ENCODE measurements around the gene RTL5. TPM values are rescaled to one million over a fixed set of nuclear protein-coding genes. Genes with fewer than 3 reads are reported as not detected.
A peak's percentile ranks its signal among the peaks of the same experiment; 100 is the strongest.

The RTL5 gene
- total RNA-seq, 2 donors from 2014 or later, result 0.33 to 0.75 TPM

DNA sequence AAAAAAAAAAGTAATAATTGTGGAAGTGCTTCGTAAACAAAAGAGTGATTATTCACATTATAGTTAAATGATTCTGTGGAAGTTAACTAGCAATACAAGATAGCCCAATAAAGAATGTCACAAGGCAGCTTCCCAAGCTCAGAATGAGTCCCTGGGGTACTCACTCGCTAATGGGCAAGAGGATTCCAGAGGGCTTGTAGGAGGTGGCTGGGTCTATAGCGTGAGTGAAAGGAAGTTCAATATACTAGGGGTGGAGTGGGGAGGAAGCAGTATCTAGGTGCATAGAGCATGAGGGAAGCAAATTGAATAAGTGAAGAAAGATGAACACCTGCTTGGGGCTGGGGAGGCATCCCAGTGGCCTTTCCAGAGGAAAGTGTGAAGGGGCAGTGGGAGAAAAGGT is 42.5 kb downstream of the RTL5 start:
- H3K9me3 Mint-ChIP-seq, result no peaks in the 10 kb centered on the region
- peaks cover 0 to 5% of the 10 kb centered on the region in 2 donors for H3K4me1 Mint-ChIP-seq (ENCODE audit: low read depth in 2 of 2)
- peak overlapping the region in 1 of 2 donors; percentile 30 for H3K27ac Mint-ChIP-seq
- ATAC-seq (no peak), DNase-seq (ENCODE audit: low spot score) (no peak)
- H3K36me3 Mint-ChIP-seq, result no peaks in the 10 kb centered on the region
- H3K4me3 Mint-ChIP-seq, result no peak overlapping the region
- peaks cover 0 to 26% of the 10 kb centered on the region in 2 donors for H3K27me3 Mint-ChIP-seq

DNA sequence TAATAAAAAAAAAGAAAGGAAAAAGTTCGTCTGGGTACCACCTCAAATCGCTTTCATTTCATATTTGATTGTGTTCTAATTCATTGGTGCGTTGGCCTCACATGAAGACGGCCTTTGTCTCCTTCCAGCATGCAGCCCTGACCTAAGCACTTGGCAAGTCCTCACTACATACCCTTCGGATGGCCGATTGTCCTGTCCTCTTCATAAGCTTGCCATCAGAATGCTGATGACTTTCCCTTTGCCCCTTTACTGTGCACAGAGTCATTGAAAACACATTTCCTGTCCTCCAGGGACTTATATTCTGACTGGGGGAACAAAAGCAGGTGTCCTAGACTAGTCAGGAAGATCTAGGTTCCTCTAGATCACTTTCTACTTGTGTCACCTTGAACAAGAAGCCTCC is 43.0 kb downstream of the RTL5 start:
- Mint-ChIP-seq H3K36me3 (no peaks in the 10 kb centered on the region), H3K4me1 (ENCODE audit: low read depth in 2 of 2) (peaks cover 0 to 7% of the 10 kb centered on the region in 2 donors), H3K9me3 (no peaks in the 10 kb centered on the region), H3K4me3 (no peak overlapping the region), H3K27ac (no peak overlapping the region), H3K27me3 (peaks cover 0 to 31% of the 10 kb centered on the region in 2 donors)
- no peak for DNase-seq (ENCODE audit: low spot score)
- no peak for ATAC-seq

DNA sequence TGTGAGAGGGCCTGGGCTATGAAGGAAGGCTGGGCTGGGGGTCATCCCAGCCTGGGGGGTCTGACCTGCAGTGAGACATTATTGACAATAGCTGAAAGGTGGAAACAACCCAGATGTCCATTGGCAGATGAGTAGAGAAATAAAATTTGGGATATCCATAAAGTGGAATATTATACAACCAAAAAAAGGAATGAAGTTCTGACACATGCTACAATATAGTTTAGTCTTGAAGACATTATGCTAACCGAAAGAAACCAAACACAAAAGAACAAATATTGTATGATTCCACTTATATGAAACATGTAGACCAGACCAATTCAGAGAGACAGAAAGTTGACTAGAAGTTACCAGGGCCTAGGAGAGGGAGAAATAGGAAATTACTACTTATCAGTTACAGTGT is 44.7 kb downstream of the RTL5 start:
- H3K36me3 Mint-ChIP-seq, result no peaks in the 10 kb centered on the region
- peaks cover 0 to 27% of the 10 kb centered on the region in 2 donors for H3K27me3 Mint-ChIP-seq
- no peaks in the 10 kb centered on the region for H3K9me3 Mint-ChIP-seq
- H3K4me3 Mint-ChIP-seq, result no peak overlapping the region
- ATAC-seq (no peak), DNase-seq (ENCODE audit: low spot score) (no peak)
- H3K27ac Mint-ChIP-seq, result no peak overlapping the region
- H3K4me1 Mint-ChIP-seq (ENCODE audit: low read depth in 2 of 2), result peaks cover 0 to 8% of the 10 kb centered on the region in 2 donors

DNA sequence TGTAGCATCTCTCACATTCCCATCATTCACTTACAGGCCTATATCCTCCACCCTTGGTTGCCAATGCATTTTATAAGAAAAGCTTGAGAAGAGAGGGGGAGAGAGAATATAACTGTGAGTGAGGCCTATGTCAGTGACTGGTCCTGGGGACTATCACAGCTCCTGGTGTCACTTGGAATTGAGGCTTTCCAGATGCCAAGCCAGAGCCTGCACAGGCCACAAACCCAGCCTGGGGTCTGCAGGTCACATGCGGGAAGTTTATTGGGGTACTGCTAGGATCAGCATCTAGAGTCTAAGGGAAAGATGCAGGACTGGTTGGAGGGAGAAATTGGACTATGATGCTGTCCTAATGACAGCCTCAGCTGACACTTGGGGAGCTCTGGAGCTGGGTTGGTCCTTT is 47.6 kb downstream of the RTL5 start:
- Mint-ChIP-seq H3K4me3 (no peak overlapping the region), H3K9me3 (no peaks in the 10 kb centered on the region), H3K4me1 (ENCODE audit: low read depth in 2 of 2) (peaks cover 0 to 11% of the 10 kb centered on the region in 2 donors), H3K36me3 (no peaks in the 10 kb centered on the region), H3K27ac (no peak overlapping the region), H3K27me3 (peaks cover 0 to 35% of the 10 kb centered on the region in 2 donors)
- DNase-seq (ENCODE audit: low spot score), result no peak
- ATAC-seq, result no peak

DNA sequence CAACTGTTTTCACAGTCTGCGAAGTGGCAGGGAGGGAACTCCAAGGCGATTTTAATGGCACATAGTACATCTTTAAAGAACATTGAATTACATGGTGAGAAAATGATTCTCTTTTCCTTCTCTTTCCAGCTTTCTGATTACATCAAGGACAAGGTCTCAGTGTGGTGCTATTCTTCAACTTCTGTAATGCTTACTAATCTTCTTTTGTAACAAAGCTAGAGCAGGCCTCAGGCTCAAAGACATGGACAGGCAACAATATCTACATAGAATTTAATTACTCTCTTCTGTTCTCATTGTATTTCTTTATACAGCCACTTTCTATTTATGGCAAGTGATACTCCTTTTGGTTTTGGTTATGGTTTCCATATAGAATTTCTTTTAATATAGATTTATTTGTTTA is 48.4 kb downstream of the RTL5 start:
- H3K9me3 Mint-ChIP-seq, result no peaks in the 10 kb centered on the region
- H3K4me1 Mint-ChIP-seq (ENCODE audit: low read depth in 2 of 2), result peaks cover 0 to 19% of the 10 kb centered on the region in 2 donors
- DNase-seq (ENCODE audit: low spot score) (no peak), ATAC-seq (no peak)
- H3K36me3 Mint-ChIP-seq, result no peaks in the 10 kb centered on the region
- no peak overlapping the region for H3K27ac Mint-ChIP-seq
- H3K27me3 Mint-ChIP-seq, result peaks cover 0 to 41% of the 10 kb centered on the region in 2 donors
- H3K4me3 Mint-ChIP-seq, result no peak overlapping the region

DNA sequence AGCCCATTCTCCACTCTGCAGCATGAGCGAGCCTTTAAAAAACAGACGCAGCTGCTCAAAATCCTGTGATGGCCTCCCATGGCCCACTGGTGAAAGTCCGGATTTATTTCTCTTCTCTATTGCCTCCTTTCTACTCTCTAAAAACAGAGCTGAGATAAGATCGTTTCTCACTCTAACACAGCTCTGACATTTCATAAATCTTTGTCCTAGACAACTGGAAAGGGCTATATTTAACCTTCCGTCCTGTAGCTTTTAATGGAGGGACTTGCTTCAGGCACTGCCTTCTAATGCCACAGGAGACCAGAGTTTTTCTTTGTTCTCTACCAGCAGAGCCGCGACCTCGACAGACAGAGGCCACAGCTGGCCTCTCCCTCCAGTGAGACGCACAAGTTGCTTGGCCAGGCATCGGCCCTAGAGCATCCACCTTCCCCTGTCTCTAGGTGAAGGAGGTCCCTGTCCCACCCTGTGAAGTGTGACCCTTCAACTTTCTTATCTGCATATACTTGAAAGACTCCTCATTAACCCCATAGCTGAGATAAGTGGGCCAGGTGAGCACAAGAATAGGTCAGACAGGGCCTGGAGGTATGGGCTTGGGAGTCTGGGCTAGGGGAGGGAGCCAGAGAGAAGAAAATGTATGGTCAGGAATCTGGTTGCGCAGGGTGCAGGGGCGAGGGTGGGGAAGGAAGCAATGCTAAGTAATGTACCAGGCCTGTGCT is 50.0 kb downstream of the RTL5 start:
- no peaks in the 10 kb centered on the region for H3K36me3 Mint-ChIP-seq
- H3K4me3 Mint-ChIP-seq, result no peak overlapping the region
- ATAC-seq, result no peak

DNA sequence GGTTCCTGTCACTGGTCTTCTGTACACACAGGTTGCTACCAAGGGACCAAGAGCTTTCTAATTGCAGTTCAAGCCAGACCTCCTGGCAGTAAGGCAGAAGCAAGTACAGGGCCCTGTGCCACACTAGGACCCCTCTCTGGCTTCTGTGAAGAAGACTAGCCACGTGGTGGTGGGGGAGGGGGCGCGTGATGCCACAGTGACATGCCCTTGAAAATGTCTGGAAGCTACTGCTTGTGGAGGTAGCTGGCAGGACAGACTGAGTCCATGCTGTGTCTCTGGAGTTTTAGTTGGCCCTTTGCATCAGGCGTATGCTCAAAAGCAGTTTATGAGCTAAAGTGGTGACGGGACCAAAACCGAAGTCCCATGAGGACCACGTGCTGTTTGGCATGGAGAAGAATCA is 50.9 kb downstream of the RTL5 start:
- no peaks in the 10 kb centered on the region for H3K36me3 Mint-ChIP-seq
- DNase-seq (ENCODE audit: low spot score) (no peak), ATAC-seq (no peak)
- H3K4me3 Mint-ChIP-seq, result no peak overlapping the region
- H3K27me3 Mint-ChIP-seq, result peaks cover 0 to 37% of the 10 kb centered on the region in 2 donors
- no peaks in the 10 kb centered on the region for H3K9me3 Mint-ChIP-seq
- H3K27ac Mint-ChIP-seq, result no peak overlapping the region
- H3K4me1 Mint-ChIP-seq (ENCODE audit: low read depth in 2 of 2), result peaks cover 0 to 24% of the 10 kb centered on the region in 2 donors

More for the DNA sequence above, 50.0 kb downstream of the RTL5 start:
- no peak for DNase-seq (ENCODE audit: low spot score)
- H3K27me3 Mint-ChIP-seq, result peaks cover 0 to 39% of the 10 kb centered on the region in 2 donors
- H3K4me1 Mint-ChIP-seq (ENCODE audit: low read depth in 2 of 2), result peaks cover 0 to 24% of the 10 kb centered on the region in 2 donors
- no peak overlapping the region for H3K27ac Mint-ChIP-seq
- H3K9me3 Mint-ChIP-seq, result no peaks in the 10 kb centered on the region

DNA sequence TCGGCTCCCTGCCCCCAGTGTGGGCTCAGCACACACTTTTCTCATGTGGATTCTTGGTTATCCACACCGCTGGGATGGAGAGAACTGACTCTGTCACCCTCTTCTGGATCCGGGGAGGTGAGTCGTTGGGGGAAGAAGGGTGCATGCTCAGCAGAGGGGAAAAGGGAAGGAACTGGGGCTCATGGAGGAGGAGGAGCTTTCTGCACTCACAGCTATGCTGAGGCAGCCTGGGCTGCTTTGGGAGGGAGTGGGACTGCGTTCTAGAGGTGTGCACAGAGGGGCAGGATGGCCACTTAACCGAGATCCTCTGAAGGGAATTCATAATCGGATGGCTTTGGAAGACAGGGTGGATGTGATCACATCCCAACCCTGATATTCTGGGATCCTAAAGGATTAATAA is 51.6 kb downstream of the RTL5 start:
- H3K27ac Mint-ChIP-seq, result peak overlapping the region in 1 of 2 donors; percentile 37
- peaks cover 0 to 26% of the 10 kb centered on the region in 2 donors for H3K4me1 Mint-ChIP-seq (ENCODE audit: low read depth in 2 of 2)
- H3K36me3 Mint-ChIP-seq, result no peaks in the 10 kb centered on the region
- H3K27me3 Mint-ChIP-seq, result peaks cover 0 to 40% of the 10 kb centered on the region in 2 donors
- H3K4me3 Mint-ChIP-seq, result no peak overlapping the region
- ATAC-seq, result no peak
- H3K9me3 Mint-ChIP-seq, result no peaks in the 10 kb centered on the region
- DNase-seq (ENCODE audit: low spot score), result no peak

DNA sequence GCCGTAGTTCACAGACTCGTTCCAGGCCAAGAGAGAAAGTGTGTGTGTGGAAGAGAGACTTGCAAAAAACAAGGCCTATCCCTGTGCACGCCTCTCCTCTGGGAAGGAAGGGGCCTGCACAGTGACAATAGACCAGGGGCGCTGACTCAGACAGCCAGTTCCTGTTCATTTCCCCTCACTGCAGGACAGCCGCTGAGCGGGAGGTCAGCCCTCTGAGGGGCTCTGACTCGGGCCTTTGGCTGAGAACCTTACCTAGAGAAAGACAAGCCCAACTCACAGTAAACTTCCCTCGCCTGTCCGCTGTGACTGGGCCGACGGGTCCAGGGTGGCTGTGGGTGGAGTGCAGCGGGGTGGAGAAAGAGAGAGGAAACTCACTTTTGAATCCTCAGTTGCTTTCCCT is 52.1 kb downstream of the RTL5 start:
- H3K27ac Mint-ChIP-seq, result peak overlapping the region in 1 of 2 donors; percentile 37
- no peaks in the 10 kb centered on the region for H3K36me3 Mint-ChIP-seq
- no peak overlapping the region for H3K4me3 Mint-ChIP-seq

DNA sequence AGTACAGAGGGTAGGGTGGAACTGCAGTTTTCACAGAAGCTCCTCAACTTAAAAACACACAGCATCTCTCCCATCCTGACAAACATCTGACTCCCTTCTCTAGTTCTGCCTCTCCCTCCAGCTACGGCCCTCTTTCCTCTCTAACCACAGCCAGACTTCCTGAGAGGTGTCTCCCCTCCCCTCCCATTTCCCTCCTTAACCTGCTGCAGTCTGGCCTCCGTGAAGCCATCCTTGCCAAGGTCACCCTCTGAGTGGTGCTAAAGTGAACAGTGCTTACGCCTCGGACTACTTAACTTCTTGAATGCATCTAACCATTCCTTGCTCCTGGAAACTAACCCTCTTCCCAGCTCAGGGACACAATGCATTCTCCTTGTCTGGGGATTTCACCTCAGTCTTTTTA is 53.3 kb downstream of the RTL5 start:
- no peak overlapping the region for H3K27ac Mint-ChIP-seq
- no peaks in the 10 kb centered on the region for H3K36me3 Mint-ChIP-seq
- no peaks in the 10 kb centered on the region for H3K9me3 Mint-ChIP-seq

More for the DNA sequence above, 52.1 kb downstream of the RTL5 start:
- Mint-ChIP-seq H3K27me3 (peaks cover 3 to 43% of the 10 kb centered on the region in 2 donors), H3K9me3 (no peaks in the 10 kb centered on the region), H3K4me1 (ENCODE audit: low read depth in 2 of 2) (peaks cover 0 to 26% of the 10 kb centered on the region in 2 donors)
- ATAC-seq, result no peak
- no peak for DNase-seq (ENCODE audit: low spot score)

More for the DNA sequence above, 53.3 kb downstream of the RTL5 start:
- no peak for ATAC-seq
- H3K27me3 Mint-ChIP-seq, result peaks cover 6 to 42% of the 10 kb centered on the region in 2 donors
- peaks cover 0 to 23% of the 10 kb centered on the region in 2 donors for H3K4me1 Mint-ChIP-seq (ENCODE audit: low read depth in 2 of 2)
- DNase-seq (ENCODE audit: low spot score), result no peak
- H3K4me3 Mint-ChIP-seq, result no peak overlapping the region

Other genes starting within 250 kb of the RTL5 start
- gene NHSL2, start 221.1 kb downstream of the RTL5 start, total RNA-seq, result under 1 TPM; 0.07 to 0.67 TPM
- 1 to 10 TPM; 6.8 to 7.2 TPM for gene PIN4, start 49.8 kb upstream of the RTL5 start, total RNA-seq
- 10 to 100 TPM in 1 of 2 donors, 1 to 10 TPM in 1; 6.1 to 10.8 TPM for gene ERCC6L, start 107.1 kb upstream of the RTL5 start, total RNA-seq
- gene RPS4X, start 145.3 kb upstream of the RTL5 start, total RNA-seq, result 100 to 1,000 TPM; 525 to 918 TPM
- under 1 TPM in 1 of 2 donors, not detected in 1; 0.38 TPM for gene CITED1, start 174.0 kb upstream of the RTL5 start, total RNA-seq

All from natural killer cell treated with Interleukin-12 subunit alpha and Interleukin-12 subunit beta and Interleukin-15 and Interleukin-18, amount 100 ng/mL, for 72 hours (primary cell).